PC-9 (cell line): ENCODE data around the gene CST5. TPM values are rescaled to one million over a fixed set of nuclear protein-coding genes. Genes with fewer than 3 reads are reported as not detected.
"Not testable (repeated sequence)": the region's sequence is repeated elsewhere in the genome, so short reads cannot be mapped to it uniquely, and the experiment has no call there.

ENCODE experiments used
- BruUV-seq: library from RNA; stranded (reverse); fragments of 400-500 nt; replicated peaks from 2 replicates; lab custom pipeline; 2021; lab: Mats Ljungman, UMichigan
- CTCF ChIA-PET: fragments of 300-600 bp; sonication (Branson Sonifier 250); formaldehyde crosslinking; loops from one replicate; lab custom pipeline; 2022; ENCODE audit warnings: antibody characterized with exemption; lab: Charles Lee
- POLR2A ChIA-PET: fragments of 300-600 bp; sonication (Branson Sonifier 250); formaldehyde crosslinking; loops from one replicate; lab custom pipeline; 2022; ENCODE audit warnings: antibody characterized with exemption; ENCODE audit not compliant: unreplicated experiment; lab: Charles Lee
- DNase-seq, 2 experiments: peaks; one replicate each; pipeline versions ENCODE4 v3.0.0 to v3.0.0-alpha.2; 2015 to 2022; ENCODE audit warnings: mixed read lengths in 1 of 2
- H2AFZ ChIP-seq: fragments of 200-600 bp; sonication (generic); 2 replicates; pipeline ENCODE4 v1.8.1; 2017; ENCODE audit warnings: antibody characterized with exemption
- H3F3A ChIP-seq: fragments of 200-600 bp; sonication (generic); 2 replicates; pipeline ENCODE4 v1.8.1; 2017; ENCODE audit warnings: antibody characterized with exemption, mild to moderate bottlenecking, low read depth; ENCODE audit not compliant: insufficient read depth
- H3K27ac ChIP-seq: fragments of 200-600 bp; sonication (generic); 2 replicates; pipeline ENCODE4 v1.6.1; 2016; ENCODE audit warnings: mixed run types
- H3K27me3 ChIP-seq: fragments of 200-600 bp; sonication (generic); 2 replicates; pipeline ENCODE4 v1.6.1; 2016; ENCODE audit warnings: low read depth, mixed run types; ENCODE audit not compliant: insufficient read depth
- H3K36me3 ChIP-seq: fragments of 200-600 bp; sonication (generic); 2 replicates; pipeline ENCODE4 v1.6.1; 2016; ENCODE audit warnings: low read depth, mixed run types
- H3K4me1 ChIP-seq: fragments of 200-600 bp; sonication (generic); replicated peaks from 2 replicates; pipeline ENCODE4 v1.6.1; 2016; ENCODE audit warnings: mixed run types; ENCODE audit not compliant: insufficient read depth
- H3K4me2 ChIP-seq: fragments of 200-600 bp; sonication (generic); 2 replicates; pipeline ENCODE4 v1.6.1; 2017; ENCODE audit warnings: mixed run types
- H3K4me3 ChIP-seq: fragments of 200-600 bp; sonication (generic); 2 replicates; pipeline ENCODE4 v1.6.1; 2016; ENCODE audit warnings: mixed run types
- H3K79me2 ChIP-seq: fragments of 200-600 bp; sonication (generic); 2 replicates; pipeline ENCODE4 v1.6.1; 2017; ENCODE audit warnings: low read depth, mixed run types
- H3K9me2 ChIP-seq: fragments of 200-600 bp; sonication (generic); 2 replicates; pipeline ENCODE4 v1.8.1; 2017; ENCODE audit warnings: mild to moderate bottlenecking; ENCODE audit not compliant: insufficient read depth
- H3K9me3 ChIP-seq: fragments of 200-600 bp; sonication (generic); 2 replicates; pipeline ENCODE4 v1.8.1; 2016; ENCODE audit warnings: low read depth; ENCODE audit not compliant: insufficient read depth
- H4K20me1 ChIP-seq: fragments of 200-600 bp; sonication (generic); 2 replicates; pipeline ENCODE4 v1.8.1; 2017; ENCODE audit not compliant: insufficient read depth
- CTCF ChIP-seq: fragments of 200-600 bp; sonication (generic); conservative IDR thresholded peaks from 2 replicates; pipeline ENCODE4 v1.6.1; 2017; ENCODE audit warnings: mixed run types, antibody characterized with exemption, mild to moderate bottlenecking, moderate library complexity
- EZH2 ChIP-seq: fragments of 200-600 bp; sonication (generic); IDR thresholded peaks from 2 replicates; pipeline ENCODE4 v1.8.0; 2017; ENCODE audit warnings: antibody characterized with exemption, low read depth
- intact Hi-C: fragments of 100-400 bp; cut with micrococcal nuclease; formaldehyde crosslinking; loops from one replicate; pipeline ENCODE4 v1.10.0; 2022; ENCODE audit not compliant: unreplicated experiment
- total RNA-seq: library from RNA; stranded (reverse); gene quantifications from 2 replicates; pipeline ENCODE4 v1.2.3, GENCODE V29; 2021

CST5 gene
- total RNA-seq, 1 experiment from 2014 or later: 2.2 TPM

GRCh38 chr20:23917024-23917725 lies 37.6 kb upstream of the CST5 start:
- H2AFZ ChIP-seq: no peak overlapping the region
- no peaks in the 10 kb centered on the region for H3K27me3 ChIP-seq
- H3K27ac ChIP-seq: no peak overlapping the region
- H3K79me2 ChIP-seq: no peaks in the 10 kb centered on the region
- H3K4me2 ChIP-seq: no peak overlapping the region
- no peaks in the 10 kb centered on the region for H3K36me3 ChIP-seq
- no peaks in the 10 kb centered on the region for H3K9me2 ChIP-seq
- intact Hi-C loops: no loop called here
- POLR2A ChIA-PET: no interaction called here
- peaks cover 31% of the 10 kb centered on the region for H3K4me1 ChIP-seq
- no TSS peak for BruUV-seq
- H3K9me3 ChIP-seq: no peaks in the 10 kb centered on the region
- CTCF ChIA-PET: no interaction called here
- DNase-seq: no peak
- H4K20me1 ChIP-seq: no peaks in the 10 kb centered on the region
- H3F3A ChIP-seq: peaks cover 25% of the 10 kb centered on the region
- H3K4me3 ChIP-seq: no peak overlapping the region
- TF ChIP-seq CTCF (no peak), EZH2 (no peak)

GRCh38 chr20:23915844-23916243 lies 36.3 kb upstream of the CST5 start:
- Histone ChIP-seq H3K4me3 (no peak overlapping the region), H3K4me2 (no peak overlapping the region), H3K79me2 (no peaks in the 10 kb centered on the region), H3F3A (peaks cover 15% of the 10 kb centered on the region), H2AFZ (no peak overlapping the region), H3K27ac (no peak overlapping the region), H3K36me3 (no peaks in the 10 kb centered on the region), H3K4me1 (peaks cover 20% of the 10 kb centered on the region), H3K9me3 (no peaks in the 10 kb centered on the region), H3K9me2 (no peaks in the 10 kb centered on the region), H4K20me1 (no peaks in the 10 kb centered on the region), H3K27me3 (no peaks in the 10 kb centered on the region)
- ChIA-PET CTCF (no interaction called here), POLR2A (no interaction called here)
- TF ChIP-seq CTCF (no peak), EZH2 (no peak)
- no TSS peak for BruUV-seq
- no peak for DNase-seq
- intact Hi-C loops: no loop called here

- DNase-seq, intact Hi-C loops, BruUV-seq, H3K79me2 ChIP-seq, H3K4me3 ChIP-seq, H3K36me3 ChIP-seq, H3F3A ChIP-seq, H3K9me3 ChIP-seq, H2AFZ ChIP-seq, H3K27me3 ChIP-seq, H3K9me2 ChIP-seq, H3K27ac ChIP-seq, H4K20me1 ChIP-seq, H3K4me2 ChIP-seq, POLR2A ChIA-PET, CTCF ChIA-PET, H3K4me1 ChIP-seq: not testable (repeated sequence)
These were observed 34.9 kb upstream of the CST5 start for GRCh38 chr20:23914469-23914868.

GRCh38 chr20:23910210-23910609 lies 30.7 kb upstream of the CST5 start:
- Histone ChIP-seq H3K27ac (no peak overlapping the region), H3K4me1 (no peaks in the 10 kb centered on the region), H3K27me3 (no peaks in the 10 kb centered on the region), H3K36me3 (no peaks in the 10 kb centered on the region), H3K4me3 (no peak overlapping the region), H4K20me1 (no peaks in the 10 kb centered on the region), H3K9me2 (no peaks in the 10 kb centered on the region), H3F3A (no peaks in the 10 kb centered on the region), H2AFZ (no peak overlapping the region), H3K9me3 (0 out of 2 replicates have a peak, but pooled peaks cover 6% of the 10 kb centered on the region), H3K79me2 (no peaks in the 10 kb centered on the region), H3K4me2 (no peak overlapping the region)
- TF ChIP-seq EZH2 (no peak), CTCF (no peak)
- no peak for DNase-seq
- CTCF ChIA-PET: no interaction called here
- intact Hi-C loops: no loop called here
- POLR2A ChIA-PET: no interaction called here
- BruUV-seq: no TSS peak
